ENCODE measurements around the gene SLC2A5. TPM values are rescaled to one million over a fixed set of nuclear protein-coding genes. Genes with fewer than 3 reads are reported as not detected.

Gene SLC2A5
- polyA plus RNA-seq, 3 donors: 0.75 to 1.3 (median 0.81) TPM

GRCh38 chr1:9070486-9070885 is 1.1 kb upstream of the SLC2A5 start:
- peaks cover 65% of the 10 kb centered on the region for H3K4me1 Mint-ChIP-seq
- WGBS (ENCODE audit: insufficient coverage): 97% methylated on average over 4 of the region's 7 CpGs
- H3K27ac Mint-ChIP-seq: peak overlapping the region in 2 of 7 donors; percentile 24 to 42
- Histone ChIP-seq H3K79me2 (ENCODE audit: insufficient read depth, low read length) (peaks cover 24% of the 10 kb centered on the region), H3K27ac (ENCODE audit: low read depth in 1 of 2, low read length in 2 of 2) (no peak overlapping the region), H4K20me1 (ENCODE audit: insufficient read depth, low read length) (no peaks in the 10 kb centered on the region), H3K9me3 (replicated peaks in 1 of 2; ENCODE audit: control insufficient read depth in 1 of 2, insufficient read depth in 1 of 2, low read length in 2 of 2) (no peaks in the 10 kb centered on the region), H3K4me3 (replicated peaks in 1 of 3; ENCODE audit: low read depth in 2 of 3, low read length in 3 of 3) (no peak overlapping the region), H2AFZ (ENCODE audit: insufficient read depth, low read depth, low read length, poor library complexity, severe bottlenecking) (no peak overlapping the region), H3K4me2 (replicated peaks; ENCODE audit: extremely low read depth, low read length, poor library complexity, severe bottlenecking) (no peak overlapping the region), H3K36me3 (replicated peaks in 1 of 2; ENCODE audit: control insufficient read depth in 1 of 2, insufficient read depth in 2 of 2, low read length in 2 of 2) (no peaks in the 10 kb centered on the region), H3K9ac (ENCODE audit: insufficient read depth, low read length, poor library complexity, severe bottlenecking) (no peak overlapping the region), H3K27me3 (ENCODE audit: control insufficient read depth in 2 of 2, insufficient read depth in 2 of 2, low read length in 2 of 2) (no peaks in the 10 kb centered on the region), H3K4me1 (ENCODE audit: control insufficient read depth in 1 of 2, insufficient read depth in 2 of 2, low read length in 2 of 2) (peaks cover 65 to 81% of the 10 kb centered on the region in 2 donors)
- DNase-seq: no peak
- no peak overlapping the region for H3K4me3 Mint-ChIP-seq
- intact Hi-C loops (cut with micrococcal nuclease): no loop called here
- peaks cover 0 to 2% (median 0%) of the 10 kb centered on the region in 7 donors for H3K9me3 Mint-ChIP-seq
- TF ChIP-seq CTCF (IDR thresholded peaks at IDR 0.05): no peak
- H3K27me3 Mint-ChIP-seq (ENCODE audit: low read depth in 3 of 3): peaks cover 0 to 2% (median 0%) of the 10 kb centered on the region in 3 donors
- no peaks in the 10 kb centered on the region for H3K36me3 Mint-ChIP-seq

- TF ChIP-seq CTCF (IDR thresholded peaks at IDR 0.05): no peak
- Histone ChIP-seq H3K36me3 (replicated peaks in 1 of 2; ENCODE audit: control insufficient read depth in 1 of 2, insufficient read depth in 2 of 2, low read length in 2 of 2) (no peaks in the 10 kb centered on the region), H3K27ac (ENCODE audit: low read depth in 1 of 2, low read length in 2 of 2) (peak overlapping the region; percentile 30 to 46), H3K4me1 (ENCODE audit: control insufficient read depth in 1 of 2, insufficient read depth in 2 of 2, low read length in 2 of 2) (peaks cover 64 to 82% of the 10 kb centered on the region in 2 donors), H3K79me2 (ENCODE audit: insufficient read depth, low read length) (peaks cover 35% of the 10 kb centered on the region), H3K4me2 (replicated peaks; ENCODE audit: extremely low read depth, low read length, poor library complexity, severe bottlenecking) (peak overlapping the region; percentile 76), H3K9ac (ENCODE audit: insufficient read depth, low read length, poor library complexity, severe bottlenecking) (no peak overlapping the region), H3K4me3 (replicated peaks in 1 of 3; ENCODE audit: low read depth in 2 of 3, low read length in 3 of 3) (peak overlapping the region in 1 of 3 experiments; percentile 62), H4K20me1 (ENCODE audit: insufficient read depth, low read length) (no peaks in the 10 kb centered on the region), H3K27me3 (ENCODE audit: control insufficient read depth in 2 of 2, insufficient read depth in 2 of 2, low read length in 2 of 2) (no peaks in the 10 kb centered on the region), H3K9me3 (replicated peaks in 1 of 2; ENCODE audit: control insufficient read depth in 1 of 2, insufficient read depth in 1 of 2, low read length in 2 of 2) (no peaks in the 10 kb centered on the region), H2AFZ (ENCODE audit: insufficient read depth, low read depth, low read length, poor library complexity, severe bottlenecking) (peak overlapping the region; percentile 24)
- no peak for DNase-seq
- Mint-ChIP-seq H3K4me3 (peak overlapping the region; percentile 71 to 92), H3K4me1 (peaks cover 65% of the 10 kb centered on the region), H3K36me3 (peaks cover 0 to 2% of the 10 kb centered on the region in 2 donors), H3K9me3 (peaks cover 0 to 2% (median 0%) of the 10 kb centered on the region in 7 donors), H3K27me3 (ENCODE audit: low read depth in 3 of 3) (peaks cover 0 to 2% (median 0%) of the 10 kb centered on the region in 3 donors), H3K27ac (peak overlapping the region in 6 of 7 donors; percentile 5 to 91 (median 86))
- intact Hi-C loops (cut with micrococcal nuclease): no loop called here
- 0% methylated on average over 2 of the region's 4 CpGs for WGBS (ENCODE audit: insufficient coverage)
Measured at GRCh38 chr1:9068981-9069325, 482 bp downstream of the SLC2A5 start.
